PC-9 (cell line): ENCODE results near the gene CARS1. TPM values are rescaled to one million over a fixed set of nuclear protein-coding genes. Genes with fewer than 3 reads are reported as not detected.

ENCODE experiments used
- BruUV-seq: library from RNA; stranded (reverse); fragments of 400-500 nt; replicated peaks from 2 replicates; lab custom pipeline; 2021; lab: Mats Ljungman, UMichigan
- CTCF ChIA-PET: fragments of 300-600 bp; sonication (Branson Sonifier 250); formaldehyde crosslinking; loops from one replicate; lab custom pipeline; 2022; ENCODE audit warnings: antibody characterized with exemption; lab: Charles Lee
- POLR2A ChIA-PET: fragments of 300-600 bp; sonication (Branson Sonifier 250); formaldehyde crosslinking; loops from one replicate; lab custom pipeline; 2022; ENCODE audit warnings: antibody characterized with exemption; ENCODE audit not compliant: unreplicated experiment; lab: Charles Lee
- DNase-seq, 2 experiments: peaks; one replicate each; pipeline versions ENCODE4 v3.0.0 to v3.0.0-alpha.2; 2015 to 2022; ENCODE audit warnings: mixed read lengths in 1 of 2
- H2AFZ ChIP-seq: fragments of 200-600 bp; sonication (generic); 2 replicates; pipeline ENCODE4 v1.8.1; 2017; ENCODE audit warnings: antibody characterized with exemption
- H3F3A ChIP-seq: fragments of 200-600 bp; sonication (generic); 2 replicates; pipeline ENCODE4 v1.8.1; 2017; ENCODE audit warnings: antibody characterized with exemption, mild to moderate bottlenecking, low read depth; ENCODE audit not compliant: insufficient read depth
- H3K27ac ChIP-seq: fragments of 200-600 bp; sonication (generic); 2 replicates; pipeline ENCODE4 v1.6.1; 2016; ENCODE audit warnings: mixed run types
- H3K27me3 ChIP-seq: fragments of 200-600 bp; sonication (generic); 2 replicates; pipeline ENCODE4 v1.6.1; 2016; ENCODE audit warnings: low read depth, mixed run types; ENCODE audit not compliant: insufficient read depth
- H3K36me3 ChIP-seq: fragments of 200-600 bp; sonication (generic); 2 replicates; pipeline ENCODE4 v1.6.1; 2016; ENCODE audit warnings: low read depth, mixed run types
- H3K4me1 ChIP-seq: fragments of 200-600 bp; sonication (generic); replicated peaks from 2 replicates; pipeline ENCODE4 v1.6.1; 2016; ENCODE audit warnings: mixed run types; ENCODE audit not compliant: insufficient read depth
- H3K4me2 ChIP-seq: fragments of 200-600 bp; sonication (generic); 2 replicates; pipeline ENCODE4 v1.6.1; 2017; ENCODE audit warnings: mixed run types
- H3K4me3 ChIP-seq: fragments of 200-600 bp; sonication (generic); 2 replicates; pipeline ENCODE4 v1.6.1; 2016; ENCODE audit warnings: mixed run types
- H3K79me2 ChIP-seq: fragments of 200-600 bp; sonication (generic); 2 replicates; pipeline ENCODE4 v1.6.1; 2017; ENCODE audit warnings: low read depth, mixed run types
- H3K9me2 ChIP-seq: fragments of 200-600 bp; sonication (generic); 2 replicates; pipeline ENCODE4 v1.8.1; 2017; ENCODE audit warnings: mild to moderate bottlenecking; ENCODE audit not compliant: insufficient read depth
- H3K9me3 ChIP-seq: fragments of 200-600 bp; sonication (generic); 2 replicates; pipeline ENCODE4 v1.8.1; 2016; ENCODE audit warnings: low read depth; ENCODE audit not compliant: insufficient read depth
- H4K20me1 ChIP-seq: fragments of 200-600 bp; sonication (generic); 2 replicates; pipeline ENCODE4 v1.8.1; 2017; ENCODE audit not compliant: insufficient read depth
- CTCF ChIP-seq: fragments of 200-600 bp; sonication (generic); conservative IDR thresholded peaks from 2 replicates; pipeline ENCODE4 v1.6.1; 2017; ENCODE audit warnings: mixed run types, antibody characterized with exemption, mild to moderate bottlenecking, moderate library complexity
- EZH2 ChIP-seq: fragments of 200-600 bp; sonication (generic); IDR thresholded peaks from 2 replicates; pipeline ENCODE4 v1.8.0; 2017; ENCODE audit warnings: antibody characterized with exemption, low read depth
- intact Hi-C: fragments of 100-400 bp; cut with micrococcal nuclease; formaldehyde crosslinking; loops from one replicate; pipeline ENCODE4 v1.10.0; 2022; ENCODE audit not compliant: unreplicated experiment
- total RNA-seq: library from RNA; stranded (reverse); gene quantifications from 2 replicates; pipeline ENCODE4 v1.2.3, GENCODE V29; 2021

Gene CARS1
- total RNA-seq, 1 experiment from 2014 or later, result 78.8 TPM

- no peak for DNase-seq
Observed at GRCh38 chr11:3004481-3004880, 52.7 kb downstream of the CARS1 start.

GRCh38 chr11:3003396-3004231, 53.6 kb downstream of the CARS1 start:
- intact Hi-C loops, result no loop called here
- no peaks in the 10 kb centered on the region for H3K9me2 ChIP-seq
- H3K4me1 ChIP-seq, result no peaks in the 10 kb centered on the region
- no peak overlapping the region for H3K4me3 ChIP-seq
- peaks cover 6% of the 10 kb centered on the region; the same call in 1 of the 2 replicates for H4K20me1 ChIP-seq
- H3K27me3 ChIP-seq, result no peaks in the 10 kb centered on the region
- CTCF ChIA-PET, result no interaction called here
- POLR2A ChIA-PET, result interaction anchor here (0.6 kb wide), 2 partner anchors 92 to 93 kb away, joined by 3 to 6 read pairs; no protein-coding TSS in a partner anchor
- H3K36me3 ChIP-seq, result no peaks in the 10 kb centered on the region
- no peaks in the 10 kb centered on the region for H3F3A ChIP-seq
- H3K9me3 ChIP-seq, result no peaks in the 10 kb centered on the region
- H3K4me2 ChIP-seq, result no peak overlapping the region
- BruUV-seq, result no TSS peak
- no peak overlapping the region for H2AFZ ChIP-seq
- no peak overlapping the region for H3K27ac ChIP-seq
- no peaks in the 10 kb centered on the region for H3K79me2 ChIP-seq
- peak; percentile 72 to 77 for DNase-seq
- TF ChIP-seq EZH2 (no peak), CTCF (no peak)

More at GRCh38 chr11:3004481-3004880, 52.7 kb downstream of the CARS1 start:
- Histone ChIP-seq H3K36me3 (no peaks in the 10 kb centered on the region), H3K79me2 (no peaks in the 10 kb centered on the region), H3F3A (no peaks in the 10 kb centered on the region), H3K4me1 (no peaks in the 10 kb centered on the region), H3K27me3 (no peaks in the 10 kb centered on the region), H2AFZ (no peak overlapping the region), H4K20me1 (peaks cover 6% of the 10 kb centered on the region; the same call in 1 of the 2 replicates), H3K27ac (no peak overlapping the region), H3K9me3 (no peaks in the 10 kb centered on the region), H3K4me2 (no peak overlapping the region), H3K4me3 (no peak overlapping the region), H3K9me2 (no peaks in the 10 kb centered on the region)
- intact Hi-C loops, result no loop called here
- ChIA-PET CTCF (no interaction called here), POLR2A (no interaction called here)
- no TSS peak for BruUV-seq
- TF ChIP-seq CTCF, result no peak
- no peak for TF ChIP-seq EZH2

- intact Hi-C loops, result no loop called here
- DNase-seq, result no peak
- Histone ChIP-seq H3K79me2 (no peaks in the 10 kb centered on the region), H3K27ac (no peak overlapping the region), H3K9me2 (no peaks in the 10 kb centered on the region), H2AFZ (no peak overlapping the region), H3K27me3 (no peaks in the 10 kb centered on the region), H3F3A (no peaks in the 10 kb centered on the region), H3K9me3 (no peaks in the 10 kb centered on the region), H4K20me1 (peaks cover 6% of the 10 kb centered on the region; the same call in 1 of the 2 replicates), H3K36me3 (no peaks in the 10 kb centered on the region), H3K4me2 (no peak overlapping the region), H3K4me3 (no peak overlapping the region), H3K4me1 (no peaks in the 10 kb centered on the region)
- TF ChIP-seq CTCF, result no peak
- no peak for TF ChIP-seq EZH2
- POLR2A ChIA-PET, result interaction anchor here (0.6 kb wide), 1 partner anchor 93 kb away, joined by 6 read pairs; no protein-coding TSS in a partner anchor
- CTCF ChIA-PET, result no interaction called here
- BruUV-seq, result no TSS peak
Observed at GRCh38 chr11:3002871-3003270, 54.4 kb downstream of the CARS1 start.
